ENCODE data around the gene WDR64. TPM values are rescaled to one million over a fixed set of nuclear protein-coding genes. Genes with fewer than 3 reads are reported as not detected.

WDR64 gene
- total and polyA plus RNA-seq, 2 of the 4 experiments (the other 2 are of a cell fraction): not detected

GRCh38 chr1:241630899-241631298, 21.2 kb upstream of the WDR64 start:
- Histone ChIP-seq H3K36me3 (ENCODE audit: control insufficient read depth, insufficient read depth, low read length) (peaks cover 5% of the 10 kb centered on the region), H3K9me1 (ENCODE audit: insufficient read depth, low read length) (no peaks in the 10 kb centered on the region), H3K27ac (ENCODE audit: insufficient read depth, low read length) (no peak overlapping the region), H3K4me3 (ENCODE audit: insufficient read depth, low read depth, low read length) (no peak overlapping the region), H2BK15ac (ENCODE audit: low read depth, low read length) (no peak overlapping the region), H3K9me3 (ENCODE audit: control insufficient read depth, insufficient read depth, low read length) (no peaks in the 10 kb centered on the region), H3K27me3 (ENCODE audit: control insufficient read depth, insufficient read depth, low read length) (no peaks in the 10 kb centered on the region), H4K5ac (ENCODE audit: low read depth, low read length) (no peak overlapping the region), H3K4ac (ENCODE audit: low read depth, low read length) (no peak overlapping the region), H2BK20ac (ENCODE audit: low read depth, low read length) (no peak overlapping the region), H3K4me2 (ENCODE audit: low read depth, low read length) (no peak overlapping the region), H2AK5ac (ENCODE audit: low read depth, low read length) (no peak overlapping the region), H3K79me1 (ENCODE audit: low read depth in 1 of 2, low read length in 2 of 2) (peaks cover 4 to 17% of the 10 kb centered on the region in 2 experiments; a peak in 3 of 4 replicates), H4K91ac (ENCODE audit: insufficient read depth, low read depth, low read length) (no peak overlapping the region), H4K8ac (ENCODE audit: low read depth in 2 of 2, low read length in 2 of 2) (no peak overlapping the region), H4K20me1 (ENCODE audit: insufficient read depth, low read length) (no peaks in the 10 kb centered on the region), H2BK5ac (ENCODE audit: low read depth, low read length, poor library complexity, severe bottlenecking) (no peak overlapping the region), H3K56ac (ENCODE audit: extremely low read depth, insufficient read depth, low read length) (no peak overlapping the region), H2AFZ (replicated peaks; ENCODE audit: low read length, poor library complexity) (no peak overlapping the region), H3K9ac (ENCODE audit: low read depth, low read length) (no peak overlapping the region), H3K23ac (ENCODE audit: low read depth, low read length) (no peak overlapping the region), H2BK120ac (ENCODE audit: low read depth, low read length) (no peak overlapping the region), H3K18ac (ENCODE audit: low read depth, low read length) (no peak overlapping the region), H2AK9ac (replicated peaks; ENCODE audit: low read depth, low read length, poor library complexity) (no peak overlapping the region), H3K14ac (replicated peaks; ENCODE audit: low read depth, low read length) (no peak overlapping the region), H3K4me1 (ENCODE audit: control insufficient read depth, insufficient read depth, low read length) (peaks cover 4% of the 10 kb centered on the region)
- in situ Hi-C loops (cut with MboI; ENCODE audit: low sequenced_read_pairs): no loop called here
- no TSS peak for BruUV-seq (replicated peaks)
- ChIA-PET CTCF (no interaction called here), POLR2A (ENCODE audit: unreplicated experiment) (no interaction called here)
- ATAC-seq (ENCODE audit: low read depth): no peak
- no peak for DNase-seq
- dilution Hi-C loops (cut with HindIII; ENCODE audit: low sequenced_read_pairs, unreplicated experiment): no loop called here
- 100% methylated on average over 2 of the region's 2 CpGs; no CpG with 5 or more reads in 1 of the 2 experiments for WGBS, 2 experiments (ENCODE audit: extremely low coverage in 2 of 2, insufficient read length in 1 of 2)
- TF ChIP-seq MAZ (IDR thresholded peaks at IDR 0.05; ENCODE audit: borderline replicate concordance, low read depth, low read length) (no peak), USF2 (IDR thresholded peaks at IDR 0.05; ENCODE audit: low read depth, low read length) (no peak), POLR2A (IDR thresholded peaks at IDR 0.05; ENCODE audit: low read depth, low read length) (no peak), RCOR1 (IDR thresholded peaks at IDR 0.05; ENCODE audit: insufficient replicate concordance, low read length) (no peak), SMC3 (IDR thresholded peaks at IDR 0.05; ENCODE audit: low read depth, low read length) (no peak), RAD21 (IDR thresholded peaks at IDR 0.05; ENCODE audit: low read length) (no peak), CHD1 (IDR thresholded peaks at IDR 0.05; ENCODE audit: low read depth, low read length) (no peak), MXI1 (IDR thresholded peaks at IDR 0.05; ENCODE audit: borderline replicate concordance, low read depth, low read length) (no peak), RFX5 (IDR thresholded peaks at IDR 0.05; ENCODE audit: low read depth, low read length) (no peak), BHLHE40 (IDR thresholded peaks at IDR 0.05; ENCODE audit: low read depth, low read length) (no peak), CTCF (conservative IDR thresholded peaks at IDR 0.05; ENCODE audit: low read depth, low read length) (no peak), MAFK (IDR thresholded peaks at IDR 0.05; ENCODE audit: low read depth, low read length) (no peak)
- intact Hi-C loops (cut with micrococcal nuclease): no loop called here
